ENCODE data around the gene CSAD.

Gene CSAD

DNA sequence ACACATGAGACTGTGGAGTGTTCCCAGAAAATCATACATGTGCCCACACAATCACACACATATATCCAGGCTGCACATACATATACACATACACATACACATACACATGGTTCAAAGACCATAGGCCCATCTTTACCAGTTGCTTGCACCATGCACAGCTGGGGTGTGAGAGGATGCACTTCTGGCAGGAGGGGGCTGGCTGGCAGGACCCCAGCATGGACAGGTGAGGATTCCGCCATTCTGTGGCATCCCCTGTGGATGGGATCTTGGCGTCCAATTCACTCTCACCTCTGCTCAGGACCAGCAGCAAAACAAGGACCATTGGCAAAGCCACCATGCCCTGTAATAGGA lies 19.4 kb upstream of the CSAD start:
- DNase-seq (ENCODE audit: low read depth in 2 of 3, low spot score in 1 of 3), result no peak

DNA sequence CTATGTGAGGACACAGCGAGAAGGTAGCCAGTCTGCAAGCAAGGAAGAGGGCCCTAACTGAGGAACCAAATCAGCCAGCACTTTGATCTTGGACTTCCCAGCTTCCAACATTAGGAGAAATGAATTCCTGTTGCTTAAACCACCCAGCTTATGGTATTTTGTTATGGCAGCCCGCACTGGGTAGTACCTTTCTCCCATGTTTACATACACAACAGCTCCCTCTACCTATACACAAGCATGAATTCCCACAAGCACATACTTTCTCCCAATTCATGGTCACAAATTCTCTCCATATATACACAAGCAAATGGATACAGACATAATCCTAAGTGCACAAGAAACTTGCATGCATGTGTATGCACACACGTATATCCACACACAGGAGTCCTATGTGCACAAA lies 19.0 kb upstream of the CSAD start:
- no peak for DNase-seq (ENCODE audit: low read depth in 2 of 3, low spot score in 1 of 3)

DNA sequence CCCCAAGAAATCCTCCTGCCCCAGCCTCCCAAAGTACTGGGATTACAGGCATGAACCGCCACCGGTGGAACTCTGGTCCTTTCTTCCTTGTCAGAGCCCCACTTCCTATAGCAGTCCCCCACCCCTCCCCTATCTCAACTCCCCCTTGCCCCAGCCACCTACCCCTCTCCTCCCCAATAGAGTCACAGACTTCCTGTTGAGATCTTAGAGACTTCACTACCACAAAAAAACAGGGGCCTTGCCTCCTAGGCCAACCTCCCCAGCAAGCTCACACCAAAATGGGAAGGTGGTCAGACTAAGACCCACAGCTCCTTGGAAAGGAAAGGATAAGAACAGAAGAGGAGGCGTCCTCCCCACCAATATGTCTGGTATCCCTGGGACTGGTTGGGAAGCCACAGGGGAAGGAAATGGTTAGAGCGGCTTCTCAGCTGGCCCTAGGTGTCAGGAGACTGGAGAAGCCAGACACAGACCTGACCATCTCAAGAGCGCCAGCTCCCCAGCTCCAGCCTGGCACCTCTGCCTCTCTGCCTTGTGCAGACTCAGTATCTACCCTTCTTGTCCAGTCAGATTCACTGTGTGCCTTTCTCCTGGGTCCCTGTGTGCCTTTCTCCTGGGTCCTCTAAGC lies 17.9 kb upstream of the CSAD start:
- no peak for DNase-seq (ENCODE audit: low read depth in 2 of 3, low spot score in 1 of 3)

DNA sequence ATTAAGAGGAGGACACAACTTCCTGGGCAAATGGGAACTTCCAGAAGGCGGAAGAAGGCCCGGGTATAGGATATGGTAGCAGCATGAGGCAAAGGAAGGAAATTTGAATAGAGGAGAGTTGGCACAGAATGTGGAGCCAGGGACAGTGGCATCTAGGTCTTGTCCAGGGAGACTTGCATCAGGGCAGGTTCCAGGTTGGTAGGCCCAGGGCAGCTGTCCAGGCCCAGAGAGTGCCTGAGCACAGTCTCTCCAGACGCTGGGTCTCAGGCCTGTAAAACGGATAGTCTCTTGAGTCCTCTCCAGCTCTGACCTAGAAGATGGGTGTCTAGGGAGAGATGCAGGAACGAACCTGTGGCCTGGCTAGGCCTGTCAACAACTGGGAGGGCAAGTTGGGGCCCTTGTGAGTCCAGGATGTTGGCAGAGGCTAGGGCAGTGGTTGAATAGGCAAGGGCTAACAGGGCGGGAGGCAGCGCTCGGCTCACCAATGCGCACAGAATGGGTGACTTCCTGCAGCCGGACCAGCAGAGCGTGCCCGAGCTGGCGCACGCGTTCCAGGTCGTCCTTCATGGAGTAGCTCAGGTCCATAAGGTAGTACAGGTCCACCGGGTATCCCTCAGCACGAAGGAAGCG lies 16.4 kb upstream of the CSAD start:
- no peak for DNase-seq (ENCODE audit: low read depth in 2 of 3, low spot score in 1 of 3)

DNA sequence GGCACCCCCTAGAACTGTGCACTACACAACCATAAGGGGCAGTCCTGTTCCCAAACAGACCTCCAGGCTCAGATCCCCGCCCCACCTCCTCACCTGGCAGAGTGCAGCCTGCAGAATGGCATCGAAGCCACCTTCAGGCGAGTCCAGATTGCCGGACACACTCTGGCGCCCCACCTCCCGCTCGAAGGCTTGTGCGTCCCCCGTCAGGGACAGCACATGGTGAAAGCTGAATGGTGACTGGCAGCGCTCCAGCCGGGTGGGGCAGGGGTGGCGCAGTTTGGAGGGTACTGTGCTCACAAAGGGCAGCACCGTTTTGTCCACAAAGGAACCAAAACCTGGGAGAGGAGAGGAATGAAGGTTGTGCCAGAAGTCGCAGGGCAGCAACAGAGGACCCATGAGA lies 15.8 kb upstream of the CSAD start:
- no peak for DNase-seq (ENCODE audit: low read depth in 2 of 3, low spot score in 1 of 3)

DNA sequence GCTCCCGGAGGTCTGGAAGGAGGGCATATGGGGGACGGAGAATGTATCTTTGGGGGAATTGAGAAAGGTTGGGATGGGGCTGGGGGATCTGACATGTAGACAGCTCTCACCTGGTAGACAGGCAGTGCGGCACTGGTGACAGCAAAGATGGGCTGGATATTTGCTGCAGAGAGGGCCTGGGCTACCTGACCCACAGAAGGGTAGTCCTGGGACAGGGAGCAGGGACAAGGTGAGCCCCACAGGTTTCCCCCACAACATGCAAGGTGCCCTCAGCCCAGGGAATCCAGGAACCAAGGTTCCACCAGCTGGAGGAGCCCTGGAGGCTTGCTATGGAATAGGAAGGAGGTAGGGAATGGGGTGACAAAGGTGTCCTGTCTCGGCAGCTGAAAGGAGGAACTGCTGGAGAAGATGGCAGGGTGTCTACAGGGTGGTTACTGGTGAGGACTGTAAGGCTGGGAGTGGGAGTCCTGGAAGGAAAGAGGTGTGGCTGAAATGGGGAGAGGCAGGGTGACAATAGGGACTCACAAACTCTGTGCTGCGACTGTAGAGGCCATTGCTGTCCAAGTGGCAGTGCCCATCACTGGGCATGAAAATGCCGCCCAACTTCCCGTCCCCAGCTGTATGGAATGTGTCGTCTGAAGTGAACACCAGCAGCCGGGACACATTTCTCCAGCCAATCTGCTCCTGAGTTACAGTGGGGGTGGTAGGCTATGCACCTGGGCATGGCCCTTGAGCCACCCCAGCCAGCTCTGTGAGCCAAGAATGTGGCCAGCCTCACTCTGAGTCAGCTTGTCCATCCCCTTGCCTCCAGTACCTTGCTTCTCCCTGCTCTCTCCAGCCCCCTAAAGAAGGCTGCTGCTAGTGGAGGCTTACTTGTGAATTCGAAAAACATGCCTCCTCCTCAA lies 15.0 kb upstream of the CSAD start:
- DNase-seq (ENCODE audit: low read depth in 2 of 3, low spot score in 1 of 3), result no peak

DNA sequence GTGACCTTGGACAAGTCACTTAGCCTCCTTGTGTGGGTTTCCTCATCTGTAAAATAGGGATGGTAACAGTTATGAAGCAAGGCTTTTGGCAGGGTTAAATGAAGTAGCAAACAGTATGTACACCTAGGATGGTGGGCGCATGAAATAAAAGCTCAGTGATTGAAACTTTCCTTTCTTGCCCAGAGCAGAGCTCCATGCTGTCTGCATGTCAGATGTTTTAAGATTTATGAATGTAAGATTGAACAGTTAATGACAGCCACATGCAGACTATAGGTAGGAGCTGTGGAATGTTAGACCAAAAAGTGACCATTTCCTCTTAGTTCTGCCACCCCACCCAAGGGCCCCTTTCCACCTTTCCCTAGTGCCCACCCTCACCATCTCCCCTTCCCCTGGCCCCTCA lies 14.2 kb upstream of the CSAD start:
- no peak for DNase-seq (ENCODE audit: low read depth in 2 of 3, low spot score in 1 of 3)

DNA sequence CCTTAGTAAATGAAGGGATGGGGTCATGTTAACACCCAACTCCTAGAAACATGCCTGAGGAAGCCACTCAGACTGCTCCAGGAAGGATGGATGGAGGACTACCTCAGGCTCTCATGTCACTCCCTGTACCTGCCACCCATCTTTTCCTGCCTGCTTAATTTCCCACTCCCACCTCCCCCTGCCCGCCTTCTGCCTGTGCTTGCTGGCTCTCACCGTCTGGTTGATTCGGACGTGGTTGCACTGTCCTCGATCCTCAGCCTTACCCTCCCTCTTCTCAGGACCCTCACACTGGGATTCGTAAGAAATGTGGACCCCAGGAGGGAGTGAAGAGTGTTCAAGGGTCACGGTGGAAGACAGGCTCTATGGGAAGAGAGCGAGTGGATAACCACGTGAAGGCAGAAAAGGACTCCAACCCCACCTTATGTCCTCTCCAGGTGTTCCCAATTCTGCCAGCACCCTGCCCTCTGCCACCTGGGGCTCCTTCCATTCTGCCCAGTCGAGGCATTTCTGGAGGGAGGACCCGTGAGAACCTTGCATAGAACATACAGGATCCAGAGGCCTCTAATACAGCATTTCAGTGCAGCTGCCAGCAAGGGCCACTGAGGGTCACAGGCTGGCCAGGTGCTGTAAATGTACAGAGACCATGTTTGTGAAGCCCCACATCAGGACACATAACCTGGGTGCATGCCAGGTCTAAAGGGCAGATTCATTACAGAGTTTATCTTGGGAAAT lies 13.4 kb upstream of the CSAD start:
- no peak for DNase-seq (ENCODE audit: low read depth in 2 of 3, low spot score in 1 of 3)

DNA sequence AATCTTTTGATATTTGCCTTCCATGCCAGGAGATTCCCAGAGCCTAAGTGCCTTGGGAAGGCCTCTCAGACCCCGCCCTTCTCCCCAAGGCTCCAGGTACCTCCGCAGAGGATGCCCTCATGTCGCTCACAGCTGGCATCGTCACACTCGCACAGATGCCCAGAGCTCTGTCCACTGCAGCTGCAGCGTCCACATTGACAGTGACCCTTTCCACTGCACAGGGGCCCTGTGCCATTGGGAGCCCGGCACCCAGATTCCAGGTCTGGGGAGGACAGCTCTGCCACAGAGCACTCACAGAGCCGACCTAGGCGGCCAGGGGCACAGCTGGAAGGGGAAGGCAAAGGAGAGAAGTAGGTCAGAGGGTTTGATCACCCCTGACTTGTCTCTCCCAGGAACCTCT lies 12.3 kb upstream of the CSAD start:
- no peak for DNase-seq (ENCODE audit: low read depth in 2 of 3, low spot score in 1 of 3)

DNA sequence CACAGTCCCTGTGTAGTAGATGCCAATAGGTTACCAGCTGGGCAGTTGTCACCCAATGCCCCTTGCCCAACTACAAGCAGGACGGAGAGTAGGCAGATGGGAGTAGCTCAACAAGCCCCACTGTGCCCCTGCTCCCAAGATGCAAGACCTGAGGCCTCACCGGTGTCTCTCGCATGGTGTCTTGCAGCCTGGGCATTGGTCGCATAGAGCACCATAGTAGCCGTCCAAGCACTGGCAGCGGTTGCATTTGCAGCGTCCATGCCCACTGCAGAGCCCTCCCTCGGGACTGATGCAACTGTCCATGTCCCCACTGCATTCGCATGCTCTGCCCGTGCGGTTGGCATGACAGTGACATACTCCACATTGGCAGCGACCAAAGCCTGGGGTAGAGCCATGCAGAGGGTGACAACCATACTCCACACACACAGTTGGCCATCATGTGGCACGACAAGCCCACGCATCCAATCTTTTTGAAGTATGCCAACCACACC lies 11.9 kb upstream of the CSAD start:
- DNase-seq (ENCODE audit: low read depth in 2 of 3, low spot score in 1 of 3), result no peak

DNA sequence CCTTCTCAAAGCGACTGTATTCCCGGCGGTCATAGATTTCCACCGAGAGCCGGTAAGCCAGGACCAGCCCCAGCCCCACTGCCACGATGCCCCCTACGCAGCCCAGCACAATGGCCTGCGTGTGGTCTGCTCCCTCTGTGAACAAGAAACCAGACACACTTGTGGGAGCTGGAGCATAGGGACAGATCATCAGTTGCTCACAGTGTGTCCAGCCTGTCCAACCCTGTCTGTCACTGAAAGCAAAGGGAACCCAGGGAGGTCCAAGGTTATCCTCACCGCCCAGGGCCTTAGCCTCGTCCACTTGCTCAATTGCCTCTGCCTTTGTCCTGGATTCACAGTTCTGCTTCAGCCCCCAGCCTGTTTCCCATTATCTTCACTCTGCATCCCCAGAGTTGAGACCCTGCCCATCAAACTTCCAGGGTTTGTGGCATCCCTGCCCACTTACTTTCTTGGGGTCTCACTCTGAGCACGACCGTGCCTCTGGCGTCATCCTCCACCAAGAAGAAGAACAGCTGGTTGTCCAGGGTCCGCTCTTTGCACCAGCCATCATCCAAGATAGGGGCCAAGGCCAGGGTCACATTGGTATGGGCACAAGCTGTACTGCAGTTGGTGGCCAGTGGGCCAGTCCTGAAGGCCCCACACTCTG lies 11.3 kb upstream of the CSAD start:
- DNase-seq (ENCODE audit: low read depth in 2 of 3, low spot score in 1 of 3), result no peak

DNA sequence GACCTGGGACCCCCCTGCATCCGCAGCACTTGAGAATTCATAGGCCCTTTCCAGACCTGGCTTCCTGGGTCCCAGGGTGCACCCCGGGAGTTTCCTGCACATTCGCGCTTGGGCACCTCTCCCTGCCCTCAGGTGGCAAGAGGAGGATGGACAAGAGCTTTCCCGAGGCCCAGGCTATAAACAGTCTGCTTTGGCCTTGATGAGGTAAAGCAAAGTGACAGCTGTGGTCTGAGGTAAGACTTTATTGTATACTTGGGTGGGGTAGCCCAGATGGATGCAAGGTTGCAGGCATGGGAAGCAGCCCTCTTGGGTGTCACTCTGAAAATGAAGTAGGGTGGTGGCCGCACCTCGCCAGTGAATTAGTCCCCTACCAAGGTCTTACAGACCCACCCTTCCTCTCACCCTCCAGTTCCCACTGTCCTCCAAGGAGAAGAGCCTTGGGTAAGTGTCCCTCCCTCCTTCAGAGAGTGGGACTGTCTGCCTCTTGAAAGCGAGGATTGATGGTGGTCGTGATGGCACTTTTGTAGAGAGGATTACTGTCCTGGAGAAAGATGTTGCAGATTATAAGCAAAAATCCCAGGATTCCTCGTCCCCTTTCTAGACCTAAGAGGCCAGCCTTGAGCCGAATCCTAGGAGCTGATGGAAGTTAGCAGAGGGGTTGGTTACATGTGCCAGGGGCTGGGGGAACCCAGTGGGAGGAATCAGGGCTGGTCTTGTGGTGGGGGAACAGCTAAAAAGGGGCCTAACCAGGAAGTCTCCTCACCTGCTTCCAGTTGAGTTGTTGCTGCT lies 10.6 kb upstream of the CSAD start:
- no peak for DNase-seq (ENCODE audit: low read depth in 2 of 3, low spot score in 1 of 3)

DNA sequence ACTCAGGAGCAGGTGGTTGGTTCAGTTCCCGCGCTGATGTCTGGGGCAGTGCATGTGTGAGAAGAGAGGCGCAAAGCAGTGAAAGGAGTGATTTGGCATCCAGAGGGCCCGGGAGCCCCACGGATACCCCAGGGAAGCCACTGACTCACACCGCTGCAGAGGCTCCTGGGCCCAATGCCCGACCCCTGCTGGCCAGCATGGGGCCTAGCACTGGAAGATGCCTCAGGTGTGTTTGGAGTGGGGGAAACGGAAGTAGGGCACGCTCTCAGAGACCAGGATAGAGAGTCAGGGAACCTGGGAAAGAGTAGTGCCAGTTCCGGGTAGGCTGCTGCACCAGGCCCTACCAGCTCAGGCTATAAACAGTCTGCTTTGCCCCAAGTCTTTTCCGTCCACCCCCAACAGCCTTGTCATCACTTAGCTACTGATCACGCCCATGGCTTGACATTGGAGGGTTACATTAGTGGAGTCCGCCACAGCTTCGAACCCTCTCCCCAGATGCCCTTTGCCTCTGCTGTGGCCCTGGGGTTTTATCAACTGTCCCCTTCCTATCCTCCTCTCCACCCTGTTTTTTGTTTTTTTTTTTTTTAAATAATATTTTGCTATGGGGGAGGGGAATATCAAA lies 9.5 kb upstream of the CSAD start:
- DNase-seq (ENCODE audit: low read depth in 2 of 3, low spot score in 1 of 3), result no peak

DNA sequence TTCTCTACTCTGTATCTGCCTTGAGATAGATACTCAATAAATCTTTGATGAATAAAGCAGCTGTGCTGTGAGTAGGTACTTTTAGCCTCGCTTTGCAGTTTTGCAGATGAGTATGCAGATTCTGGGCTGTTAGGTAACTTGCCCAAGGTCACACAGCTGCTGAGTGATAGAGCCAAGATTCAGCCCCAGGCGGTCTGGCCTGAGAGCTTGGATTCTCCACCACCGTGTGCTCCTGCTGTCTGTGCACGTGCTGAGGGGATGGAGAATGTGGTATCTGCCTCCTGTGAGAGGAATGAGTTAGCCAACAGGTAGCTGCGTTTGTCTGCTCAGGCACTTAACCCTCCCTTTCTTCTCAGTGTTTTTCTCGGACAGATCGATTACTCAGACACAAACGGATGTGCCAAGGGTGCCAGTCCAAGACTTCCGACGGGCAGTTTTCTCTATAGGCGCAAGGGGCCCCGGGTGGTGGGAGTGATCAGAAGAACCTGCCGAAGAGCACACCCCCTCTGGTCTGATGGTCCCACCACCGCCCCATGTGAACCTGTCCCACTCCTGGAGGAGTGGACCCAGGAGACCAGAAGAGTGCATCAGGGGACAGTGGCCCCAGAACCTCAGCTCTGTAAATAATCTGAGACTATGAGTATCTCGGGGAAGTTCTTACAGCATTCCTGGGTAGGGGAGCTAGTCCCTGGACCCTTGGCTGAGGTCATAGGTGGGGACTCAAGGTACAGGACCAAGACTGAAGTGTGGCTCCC lies 6.6 kb upstream of the CSAD start:
- DNase-seq (ENCODE audit: low read depth in 2 of 3, low spot score in 1 of 3), result no peak

DNA sequence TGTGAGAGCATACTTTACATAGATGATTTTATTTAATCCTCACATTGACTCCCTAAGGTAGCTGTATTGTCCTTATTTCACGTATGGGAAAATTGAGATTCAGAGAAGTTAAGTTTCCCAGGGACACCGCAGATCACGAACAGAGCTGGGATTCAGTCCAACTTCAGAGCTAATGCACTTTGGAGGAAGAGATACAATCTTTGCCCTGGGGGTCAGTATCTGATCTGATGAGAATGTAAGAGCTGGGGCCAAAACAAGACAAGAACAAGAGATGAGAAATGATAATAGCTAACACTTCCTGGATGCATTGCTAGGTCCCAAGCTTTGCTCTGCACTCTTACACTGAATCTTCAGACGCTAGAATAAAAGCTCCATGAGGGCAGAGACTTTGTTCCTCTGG lies 6.0 kb upstream of the CSAD start:
- no peak for DNase-seq (ENCODE audit: low read depth in 2 of 3, low spot score in 1 of 3)

DNA sequence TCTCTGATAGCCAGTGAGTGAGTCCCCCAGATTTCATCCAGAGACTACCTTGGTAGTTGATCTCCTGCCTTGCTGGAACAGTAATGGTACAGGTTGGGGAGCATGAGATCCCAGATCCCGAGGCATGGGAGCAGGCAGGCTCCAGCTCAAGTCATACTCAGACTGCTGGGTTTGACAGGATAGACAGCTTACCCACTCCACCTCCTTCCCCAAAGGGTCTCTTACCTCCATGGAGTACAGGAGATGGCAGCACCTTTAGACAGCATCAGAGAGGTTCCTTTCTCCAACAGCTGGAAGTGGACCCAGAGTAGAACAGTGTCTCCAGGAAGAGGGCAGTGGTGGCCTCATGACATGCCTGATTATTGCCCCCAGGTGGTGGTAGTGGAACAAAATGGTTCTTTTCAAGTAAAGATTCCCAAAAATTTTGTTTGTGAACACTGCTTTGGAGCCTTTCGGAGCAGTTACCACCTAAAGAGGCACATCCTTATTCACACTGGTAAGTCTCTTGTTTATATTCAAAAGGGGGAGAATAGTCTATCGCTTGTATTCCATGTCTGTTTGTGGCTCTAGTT lies 4.9 kb upstream of the CSAD start:
- DNase-seq (ENCODE audit: low read depth in 2 of 3, low spot score in 1 of 3), result no peak

DNA sequence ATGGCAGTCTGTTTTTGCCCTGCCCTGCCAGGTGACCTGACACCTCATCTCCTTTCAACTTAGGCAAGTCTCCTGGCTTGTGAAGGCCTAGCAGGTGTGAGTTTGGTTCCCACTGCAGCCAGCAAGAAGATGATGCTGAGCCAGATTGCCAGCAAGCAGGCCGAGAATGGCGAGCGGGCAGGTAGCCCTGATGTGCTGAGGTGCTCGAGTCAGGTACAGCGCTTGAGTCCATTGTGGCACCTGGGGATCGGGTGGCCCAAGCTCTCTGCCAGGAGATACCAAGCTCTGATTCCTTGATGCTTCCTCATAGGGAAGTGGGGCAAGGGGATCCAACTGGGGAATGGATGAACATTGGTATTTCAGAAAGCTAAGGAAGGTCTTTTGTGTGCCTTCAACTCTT lies 4.1 kb upstream of the CSAD start:
- no peak for DNase-seq (ENCODE audit: low read depth in 2 of 3, low spot score in 1 of 3)

DNA sequence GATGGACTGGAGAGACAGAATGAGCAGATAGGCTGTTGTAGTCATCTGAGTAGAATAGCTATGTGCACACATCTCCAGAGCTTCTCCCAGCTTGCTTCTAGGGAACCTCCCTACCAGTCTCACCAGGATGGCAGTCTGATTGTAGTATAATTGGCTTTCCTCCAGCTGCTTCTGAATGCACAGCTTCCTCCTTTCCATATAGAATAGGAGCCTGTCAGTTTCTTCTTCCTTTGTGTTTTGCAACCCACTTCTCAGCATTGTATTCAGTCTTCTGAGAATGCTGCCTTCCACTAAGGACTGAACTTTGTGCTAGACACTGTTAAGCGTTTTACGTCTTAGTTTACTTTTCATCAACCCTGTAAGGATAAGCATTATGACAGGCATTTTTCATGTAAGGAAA lies 2.2 kb upstream of the CSAD start:
- no peak for DNase-seq (ENCODE audit: low read depth in 2 of 3, low spot score in 1 of 3)

DNA sequence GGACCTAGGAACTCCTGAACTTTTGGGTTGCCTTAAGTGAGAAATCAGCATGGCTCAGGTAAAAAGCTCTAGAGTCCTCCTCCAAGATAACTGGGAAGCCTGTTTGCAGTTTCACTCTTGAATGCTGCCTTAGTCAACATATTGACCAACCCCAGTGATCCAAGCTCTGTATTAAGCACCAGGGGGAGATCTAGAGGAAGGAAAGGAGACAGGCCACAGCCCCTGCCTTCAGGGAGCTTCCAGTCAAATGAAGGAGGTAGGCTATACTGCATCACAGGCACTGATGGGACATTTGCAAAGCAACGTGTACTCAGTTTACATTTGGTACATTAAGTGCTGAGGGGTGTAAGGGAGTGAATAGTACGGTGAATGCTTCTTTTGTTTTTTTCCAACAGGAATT lies 1.2 kb upstream of the CSAD start:
- DNase-seq (ENCODE audit: low read depth in 2 of 3, low spot score in 1 of 3), result no peak

Measured in stimulated activated CD4-positive, alpha-beta T cell treated with anti-CD3 and anti-CD28 coated beads, Interleukin-12 subunit alpha, Interleukin-12 subunit beta, amount 100 ng/mL, for 48 hours (primary cell).